GM19099 (cell line): ENCODE data around the gene TMPRSS11A.

Source experiments
- POLR2A ChIP-seq: IDR thresholded peaks from 3 replicates; pipeline ENCODE4 v1.6.1; 2011; ENCODE audit warnings: low read depth; ENCODE audit not compliant: insufficient read length; ENCODE audit errors: extremely low read depth

Gene TMPRSS11A, protein sequence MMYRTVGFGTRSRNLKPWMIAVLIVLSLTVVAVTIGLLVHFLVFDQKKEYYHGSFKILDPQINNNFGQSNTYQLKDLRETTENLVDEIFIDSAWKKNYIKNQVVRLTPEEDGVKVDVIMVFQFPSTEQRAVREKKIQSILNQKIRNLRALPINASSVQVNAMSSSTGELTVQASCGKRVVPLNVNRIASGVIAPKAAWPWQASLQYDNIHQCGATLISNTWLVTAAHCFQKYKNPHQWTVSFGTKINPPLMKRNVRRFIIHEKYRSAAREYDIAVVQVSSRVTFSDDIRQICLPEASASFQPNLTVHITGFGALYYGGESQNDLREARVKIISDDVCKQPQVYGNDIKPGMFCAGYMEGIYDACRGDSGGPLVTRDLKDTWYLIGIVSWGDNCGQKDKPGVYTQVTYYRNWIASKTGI

GRCh38 chr4:67963356-67963755 lies at the start of gene TMPRSS11A:
Gene TMPRSS11A (minus strand): TSS chr4:67963493. CDS start chr4:67963393, 100 bp downstream.
- TF ChIP-seq POLR2A = no peak

DNA sequence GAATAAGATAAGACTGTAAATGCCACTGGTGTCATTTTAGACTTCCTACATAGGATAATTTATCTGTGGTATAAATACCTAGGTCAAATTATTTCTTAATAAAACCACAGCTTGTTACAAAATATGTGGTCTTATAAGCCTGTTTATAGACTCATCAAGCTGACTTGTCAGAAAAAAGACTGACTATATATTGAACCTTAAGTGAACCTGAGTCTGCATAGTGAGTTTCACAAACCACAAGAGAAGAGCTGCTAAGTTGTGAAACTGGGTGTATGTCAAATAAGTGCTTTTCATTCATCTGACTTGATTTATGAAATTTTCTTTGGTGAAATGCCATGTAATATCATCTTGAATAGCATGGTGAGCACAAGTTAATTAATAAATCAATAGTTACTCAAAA lies 48.4 kb upstream of the TMPRSS11A start:
- TF ChIP-seq POLR2A = no peak

GRCh38 chr4:68002906-68003305 lies 39.6 kb upstream of the TMPRSS11A start:
- no peak for TF ChIP-seq POLR2A

GRCh38 chr4:67996127-67996526 lies 32.8 kb upstream of the TMPRSS11A start:
- no peak for TF ChIP-seq POLR2A

GRCh38 chr4:67988991-67989390 lies 25.7 kb upstream of the TMPRSS11A start:
- TF ChIP-seq POLR2A = no peak

DNA sequence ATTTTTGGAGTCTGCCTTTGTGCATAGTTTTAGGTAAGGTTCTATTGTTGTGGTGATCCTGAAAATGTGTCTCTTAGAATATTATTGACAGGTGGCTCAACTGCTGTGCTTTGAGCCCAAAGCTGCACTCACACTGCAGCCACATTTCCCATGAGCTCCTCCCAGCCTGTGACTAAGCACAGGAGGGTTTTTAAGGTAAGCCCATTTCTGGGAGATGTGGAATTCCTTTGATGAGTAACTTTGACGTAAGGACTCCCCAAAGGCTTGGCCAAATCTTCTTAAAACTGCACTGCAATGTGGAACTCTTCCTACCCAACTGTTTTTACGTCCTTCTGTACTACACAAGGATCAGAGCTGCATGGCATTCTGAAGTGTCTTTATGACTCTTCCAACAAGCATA lies 20.0 kb upstream of the TMPRSS11A start:
- no peak for TF ChIP-seq POLR2A

DNA sequence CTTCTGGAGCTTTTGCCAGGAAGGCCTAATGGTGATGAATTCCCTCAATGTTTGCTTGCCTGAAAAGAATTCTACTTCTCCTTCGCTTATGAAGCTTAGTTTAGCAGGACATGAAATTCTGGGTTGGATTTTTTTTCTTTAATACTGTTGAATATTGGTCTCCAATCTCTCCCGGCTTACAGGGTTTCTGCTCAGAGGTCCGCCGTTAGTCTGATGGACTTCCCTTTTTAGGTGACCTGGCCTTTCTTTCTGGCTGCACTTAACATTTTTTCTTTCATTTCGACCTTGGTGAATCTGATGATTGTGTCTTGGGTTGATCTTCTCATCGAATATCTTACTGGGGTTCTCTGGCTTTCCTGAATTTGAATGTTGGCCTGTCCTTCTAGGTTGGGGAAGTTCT lies 17.2 kb upstream of the TMPRSS11A start:
- TF ChIP-seq POLR2A = no peak

GRCh38 chr4:67973608-67974007 lies 10.3 kb upstream of the TMPRSS11A start:
- no peak for TF ChIP-seq POLR2A

DNA sequence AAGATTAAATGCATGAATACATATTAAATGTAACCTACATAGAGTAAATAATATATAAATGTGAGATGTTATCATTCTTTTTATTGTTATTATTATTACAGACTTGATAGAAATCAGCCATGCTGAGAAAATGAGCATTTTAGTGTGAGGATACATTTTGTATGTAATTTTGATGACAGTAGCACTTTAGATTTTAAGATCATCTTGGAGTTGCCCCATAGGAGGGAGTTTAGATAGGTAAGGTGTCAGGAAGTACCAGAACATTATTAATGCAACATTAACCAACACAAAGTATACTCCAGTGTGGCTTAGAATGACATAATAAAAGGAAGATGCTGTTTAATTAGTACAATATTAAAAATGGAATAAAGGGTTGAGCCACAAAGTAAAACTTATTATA lies 8.4 kb downstream of the TMPRSS11A start:
- no peak for TF ChIP-seq POLR2A

GRCh38 chr4:67941074-67941473 lies 22.2 kb downstream of the TMPRSS11A start:
- TF ChIP-seq POLR2A = no peak

DNA sequence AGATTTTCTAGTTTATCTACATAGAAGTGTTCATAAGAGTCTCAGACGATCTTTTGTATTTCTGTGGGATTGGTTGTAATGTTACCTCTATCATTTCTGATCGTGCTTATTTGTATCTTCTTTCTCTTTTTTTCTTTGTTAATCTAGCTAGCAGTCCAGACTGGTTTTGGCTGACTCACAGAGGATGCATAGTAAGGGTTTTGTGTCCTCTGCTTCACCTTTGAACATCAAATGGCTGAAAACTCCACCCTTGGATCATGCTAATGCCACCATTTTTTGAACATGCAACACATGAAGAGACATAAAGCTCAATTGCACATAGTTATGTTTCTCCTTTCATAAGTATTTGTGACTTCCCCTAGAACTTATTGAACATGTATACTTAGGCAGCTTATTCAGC lies 22.8 kb downstream of the TMPRSS11A start:
- TF ChIP-seq POLR2A = no peak

GRCh38 chr4:67939195-67939594 lies 24.1 kb downstream of the TMPRSS11A start:
- TF ChIP-seq POLR2A = no peak

- TF ChIP-seq POLR2A = no peak
These were observed 27.4 kb downstream of the TMPRSS11A start for GRCh38 chr4:67935888-67936287.

DNA sequence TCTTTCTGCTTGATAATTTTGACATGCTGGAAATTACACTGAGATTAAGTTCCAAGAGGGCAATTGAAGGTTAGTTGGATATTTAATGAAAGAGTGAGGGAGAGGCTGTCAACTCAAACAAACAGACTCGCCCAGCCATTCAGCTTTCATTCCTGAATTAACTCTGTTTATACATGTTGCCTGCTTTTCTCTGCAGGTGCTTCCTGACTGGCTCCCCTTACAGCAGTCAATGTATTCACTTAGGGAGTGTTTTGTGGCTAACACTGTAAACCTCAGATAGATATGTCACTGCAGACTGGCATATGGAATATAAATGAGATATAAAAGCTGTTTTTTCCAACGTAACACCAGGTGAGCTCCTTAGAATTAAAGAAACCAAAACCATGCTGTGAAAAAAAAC lies 28.7 kb downstream of the TMPRSS11A start:
- TF ChIP-seq POLR2A = no peak

DNA sequence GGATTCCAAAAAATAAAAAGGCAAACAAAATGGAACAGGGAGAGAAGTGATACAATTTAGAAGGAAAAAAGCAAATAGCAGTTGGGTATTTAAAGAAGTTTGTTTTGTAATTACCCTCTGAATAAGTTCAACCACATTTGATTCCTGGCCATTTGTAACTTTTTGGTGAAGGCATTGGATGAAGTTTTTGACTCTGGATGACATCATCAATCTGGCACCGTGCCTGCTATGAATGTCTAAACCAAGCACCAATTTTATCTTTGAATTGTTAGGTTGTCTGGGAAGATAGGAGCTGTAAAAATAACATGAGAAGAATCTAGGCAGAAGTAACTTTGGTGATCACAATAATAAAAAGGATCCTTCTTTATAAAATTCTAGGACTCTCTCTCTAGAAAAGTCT lies 29.5 kb downstream of the TMPRSS11A start:
- TF ChIP-seq POLR2A = no peak

GRCh38 chr4:67933038-67933437 lies 30.3 kb downstream of the TMPRSS11A start:
- TF ChIP-seq POLR2A = no peak

GRCh38 chr4:67931256-67931655 lies 32.0 kb downstream of the TMPRSS11A start:
- no peak for TF ChIP-seq POLR2A
